T-helper 2 cell treated with Interferon-gamma antibody and Interleukin-4, amounts not matched to agents 5 μg/mL and 100 μg/mL, for 36 hours (primary cell): ENCODE data around the gene NUDT8.
"Not testable (repeated sequence)": the region's sequence is repeated elsewhere in the genome, so short reads cannot be mapped to it uniquely, and the experiment has no call there.

Experiments
- DNase-seq: peaks from one replicate; pipeline ENCODE4 v3.0.0; 2021; ENCODE audit warnings: low spot score
- H3K27ac Mint-ChIP-seq: one replicate; pipeline ENCODE4 v1.8.0; 2021; ENCODE audit warnings: mild to moderate bottlenecking, mixed read lengths
- H3K27me3 Mint-ChIP-seq: one replicate; pipeline ENCODE4 v1.8.0; 2021; ENCODE audit warnings: low read depth, mixed read lengths
- H3K36me3 Mint-ChIP-seq: one replicate; pipeline ENCODE4 v1.8.0; 2021; ENCODE audit warnings: low read depth, mixed read lengths
- H3K4me1 Mint-ChIP-seq: one replicate; pipeline ENCODE4 v1.8.0; 2021; ENCODE audit warnings: low read depth, mixed read lengths
- H3K4me3 Mint-ChIP-seq: one replicate; pipeline ENCODE4 v1.8.0; 2022; ENCODE audit warnings: mild to moderate bottlenecking, moderate library complexity, mixed read lengths
- H3K9me3 Mint-ChIP-seq: one replicate; pipeline ENCODE4 v1.8.0; 2021; ENCODE audit warnings: mixed read lengths

Gene NUDT8

DNA sequence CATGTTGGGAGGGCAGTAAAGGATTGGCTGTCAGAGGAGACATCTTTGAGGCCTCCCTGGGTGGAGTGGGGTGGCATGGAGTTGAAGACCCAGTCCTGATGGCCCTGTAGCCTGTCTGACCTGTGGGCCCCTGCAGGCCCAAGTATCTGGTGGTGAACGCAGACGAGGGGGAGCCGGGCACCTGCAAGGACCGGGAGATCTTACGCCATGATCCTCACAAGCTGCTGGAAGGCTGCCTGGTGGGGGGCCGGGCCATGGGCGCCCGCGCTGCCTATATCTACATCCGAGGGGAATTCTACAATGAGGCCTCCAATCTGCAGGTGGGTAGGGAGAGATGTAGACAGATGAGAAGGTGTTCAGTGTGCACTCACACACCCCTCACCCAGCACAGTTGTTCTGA, 20.4 kb downstream of the NUDT8 start:
- Mint-ChIP-seq H3K27ac (no peak overlapping the region), H3K27me3 (no peaks in the 10 kb centered on the region), H3K4me3 (no peak overlapping the region), H3K9me3 (no peaks in the 10 kb centered on the region), H3K4me1 (peaks cover 24% of the 10 kb centered on the region), H3K36me3 (peaks cover 36% of the 10 kb centered on the region)
- no peak for DNase-seq

DNA sequence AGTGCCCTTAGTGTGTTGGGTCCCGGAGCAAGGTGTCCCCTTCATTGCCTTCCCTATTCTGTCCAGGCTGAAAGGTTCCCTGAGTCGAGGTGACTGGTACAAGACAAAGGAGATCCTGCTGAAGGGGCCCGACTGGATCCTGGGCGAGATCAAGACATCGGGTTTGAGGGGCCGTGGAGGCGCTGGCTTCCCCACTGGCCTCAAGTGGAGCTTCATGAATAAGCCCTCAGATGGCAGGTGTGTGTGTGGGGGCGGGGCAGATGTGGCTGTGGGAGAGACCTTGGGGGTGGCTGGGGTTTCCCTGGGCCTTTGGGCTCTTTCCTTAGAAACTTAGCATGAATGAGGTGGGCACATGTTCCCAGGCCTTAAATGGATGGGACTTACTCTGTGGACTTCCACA, 21.3 kb downstream of the NUDT8 start:
- Mint-ChIP-seq H3K4me3 (peak overlapping the region; percentile 90), H3K27me3 (no peaks in the 10 kb centered on the region), H3K36me3 (peaks cover 33% of the 10 kb centered on the region)

DNA sequence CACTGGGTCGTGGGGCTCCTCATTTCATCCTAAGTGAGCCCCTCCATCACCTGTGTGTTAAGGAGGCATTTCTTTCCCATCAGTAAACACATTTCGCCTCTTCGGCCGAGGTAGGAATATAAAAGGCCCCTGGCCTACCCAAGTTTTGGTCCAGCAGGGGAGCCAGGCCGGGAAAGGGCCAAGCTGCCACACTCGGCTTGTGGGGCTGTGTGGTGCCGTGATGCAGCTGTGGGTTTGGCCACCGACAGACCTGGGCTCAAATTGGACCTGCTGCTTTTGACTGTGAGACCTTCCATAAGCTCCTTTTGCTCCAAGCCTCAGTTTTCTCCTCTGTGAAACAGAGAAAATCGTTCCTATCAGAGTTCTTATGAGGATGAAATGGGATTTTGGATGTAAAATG, 22.2 kb downstream of the NUDT8 start:
- Mint-ChIP-seq H3K9me3 (no peaks in the 10 kb centered on the region), H3K27me3 (peaks cover 4% of the 10 kb centered on the region), H3K4me3 (peak overlapping the region; percentile 90), H3K36me3 (peaks cover 27% of the 10 kb centered on the region), H3K27ac (peak overlapping the region; percentile 96), H3K4me1 (peaks cover 12% of the 10 kb centered on the region)
- no peak for DNase-seq

More for the DNA sequence above, 21.3 kb downstream of the NUDT8 start:
- Mint-ChIP-seq H3K4me1 (peaks cover 17% of the 10 kb centered on the region), H3K9me3 (no peaks in the 10 kb centered on the region), H3K27ac (peak overlapping the region; percentile 55)
- DNase-seq = no peak

DNA sequence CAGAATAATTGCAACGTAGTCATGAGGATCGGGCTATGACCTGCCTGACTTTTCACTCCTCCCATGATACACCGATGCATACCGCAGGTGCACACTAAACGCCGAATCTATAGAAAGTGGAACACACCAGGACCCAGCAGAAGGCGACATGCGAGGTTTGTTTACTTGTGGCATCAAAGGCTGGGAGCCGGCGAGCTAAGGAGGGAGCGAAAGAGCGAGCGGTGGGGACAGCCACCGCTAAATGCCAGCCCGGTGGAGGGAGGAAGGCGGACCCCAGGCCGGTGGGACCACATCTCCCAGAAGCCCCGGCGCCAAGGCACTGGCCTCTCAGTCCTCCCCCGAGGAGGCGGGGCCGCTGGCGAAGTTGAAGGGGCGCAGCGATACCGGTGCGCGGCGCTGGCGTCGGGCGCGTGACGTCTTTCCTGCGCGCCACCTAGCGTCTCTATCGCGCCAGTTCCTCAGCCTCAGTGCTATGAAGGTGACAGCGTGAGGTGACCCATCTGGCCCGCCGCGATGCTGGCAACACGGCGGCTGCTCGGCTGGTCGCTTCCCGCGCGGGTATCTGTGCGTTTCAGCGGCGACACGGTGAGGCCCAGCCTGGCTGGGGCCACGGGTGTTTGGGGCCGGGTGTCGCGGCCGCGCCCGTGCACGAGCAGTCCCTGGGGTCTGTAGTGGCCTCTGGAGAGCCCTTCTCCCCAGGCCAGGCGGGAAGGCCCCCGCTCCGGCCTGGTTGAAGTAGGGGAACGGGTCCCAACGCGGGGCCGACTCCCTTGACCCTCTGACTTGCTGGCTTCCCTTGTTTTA, 23.0 kb downstream of the NUDT8 start, which contains the start of gene NDUFV1:
Gene NDUFV1, plus strand, starts transcription at position 445 of the 804 bp plus-strand sequence. Its CDS starts 69 bp downstream, at position 514.
- H3K27ac Mint-ChIP-seq = peak within 1 kb of the TSS; percentile 96
- peak; percentile 96 for DNase-seq
- no peaks in the 10 kb centered on the region for H3K9me3 Mint-ChIP-seq
- H3K4me1 Mint-ChIP-seq = peaks cover 11% of the 10 kb centered on the region
- H3K27me3 Mint-ChIP-seq = peaks cover 4% of the 10 kb centered on the region
- peaks cover 22% of the 10 kb centered on the region for H3K36me3 Mint-ChIP-seq
- peak within 1 kb of the TSS; percentile 90 for H3K4me3 Mint-ChIP-seq

- Mint-ChIP-seq H3K27ac (peak overlapping the region; percentile 96), H3K36me3 (peaks cover 19% of the 10 kb centered on the region), H3K4me1 (peaks cover 11% of the 10 kb centered on the region), H3K27me3 (peaks cover 6% of the 10 kb centered on the region), H3K9me3 (no peaks in the 10 kb centered on the region), H3K4me3 (peak overlapping the region; percentile 90)
- no peak for DNase-seq
These were observed 23.6 kb downstream of the NUDT8 start for GRCh38 chr11:67606093-67606491.

GRCh38 chr11:67605231-67606011, 24.3 kb downstream of the NUDT8 start:
- H3K4me3 Mint-ChIP-seq = peak overlapping the region; percentile 78
- DNase-seq = no peak
- peaks cover 17% of the 10 kb centered on the region for H3K36me3 Mint-ChIP-seq
- peak overlapping the region; percentile 66 for H3K27ac Mint-ChIP-seq
- H3K4me1 Mint-ChIP-seq = peaks cover 17% of the 10 kb centered on the region
- no peaks in the 10 kb centered on the region for H3K9me3 Mint-ChIP-seq
- H3K27me3 Mint-ChIP-seq = peaks cover 13% of the 10 kb centered on the region

DNA sequence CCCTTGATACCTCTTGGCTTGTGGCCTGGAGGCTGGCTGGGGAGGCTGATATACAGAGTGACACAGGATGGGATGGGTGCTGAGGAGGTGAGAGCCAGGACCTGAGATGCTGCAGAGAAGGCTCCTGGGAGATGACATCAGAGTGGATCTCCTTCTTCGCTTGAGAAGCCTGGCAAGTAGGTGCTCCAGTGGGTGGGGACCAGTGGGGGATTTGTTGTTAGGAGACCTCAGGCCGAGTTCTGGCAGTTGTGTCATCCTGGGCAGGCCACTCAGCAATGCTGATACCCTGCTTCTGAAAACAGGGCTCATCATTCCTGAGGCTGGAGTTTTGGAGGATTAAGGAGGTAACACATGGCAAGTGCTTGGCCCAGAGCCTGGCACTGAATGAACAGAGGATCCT, 24.9 kb downstream of the NUDT8 start:
- Mint-ChIP-seq H3K4me3 (peak overlapping the region; percentile 26), H3K9me3 (no peaks in the 10 kb centered on the region), H3K27ac (no peak overlapping the region), H3K4me1 (peaks cover 20% of the 10 kb centered on the region), H3K27me3 (peaks cover 19% of the 10 kb centered on the region), H3K36me3 (peaks cover 13% of the 10 kb centered on the region)
- DNase-seq = no peak

GRCh38 chr11:67604119-67604518, 25.6 kb downstream of the NUDT8 start:
- Mint-ChIP-seq H3K27me3 (peaks cover 26% of the 10 kb centered on the region), H3K4me3 (peak overlapping the region; percentile 26), H3K4me1 (peaks cover 23% of the 10 kb centered on the region)
- DNase-seq, H3K27ac Mint-ChIP-seq, H3K9me3 Mint-ChIP-seq, H3K36me3 Mint-ChIP-seq: not testable (repeated sequence)

- Mint-ChIP-seq H3K27me3 (peaks cover 35% of the 10 kb centered on the region), H3K4me1 (peaks cover 16% of the 10 kb centered on the region), H3K9me3 (peaks cover 4% of the 10 kb centered on the region), H3K27ac (no peak overlapping the region), H3K4me3 (no peak overlapping the region), H3K36me3 (no peaks in the 10 kb centered on the region)
- no peak for DNase-seq
These were observed 28.6 kb downstream of the NUDT8 start for GRCh38 chr11:67601098-67601497.

DNA sequence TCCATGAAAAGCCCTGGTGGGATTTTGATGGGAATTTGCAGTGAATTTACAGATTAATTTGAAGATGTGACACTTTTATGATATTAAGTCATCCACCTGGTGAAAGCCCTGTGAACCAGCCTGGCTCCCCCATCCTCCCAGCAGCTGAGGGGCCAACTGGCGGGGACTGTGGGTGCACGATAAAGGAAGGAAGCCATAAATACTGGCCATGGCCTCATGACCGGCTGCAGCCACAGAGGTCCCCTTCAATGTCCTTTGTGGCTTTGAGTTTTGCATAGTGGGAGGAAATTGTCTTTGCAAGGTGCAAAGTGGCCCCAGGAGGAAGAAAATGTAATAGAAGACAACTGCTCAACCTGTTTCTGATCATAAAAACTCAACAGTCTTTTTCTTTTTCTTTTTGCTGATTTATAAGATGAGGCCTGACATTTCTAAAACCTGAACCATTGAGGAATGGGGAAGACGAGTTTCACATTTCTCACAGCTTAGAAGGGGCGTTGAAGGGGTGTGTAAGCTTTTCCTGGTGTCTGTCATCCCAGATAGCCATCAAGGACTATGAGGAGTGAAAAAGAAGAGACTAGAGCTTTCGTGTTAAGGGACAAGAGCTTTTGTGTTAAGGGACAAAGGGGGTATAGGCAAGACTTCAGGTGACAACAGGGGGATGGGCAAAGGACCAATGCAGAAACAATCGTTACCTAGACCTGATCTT, 29.3 kb downstream of the NUDT8 start:
- Mint-ChIP-seq H3K27ac (no peak overlapping the region), H3K9me3 (peaks cover 4% of the 10 kb centered on the region), H3K36me3 (no peaks in the 10 kb centered on the region), H3K4me1 (peaks cover 12% of the 10 kb centered on the region), H3K27me3 (peaks cover 35% of the 10 kb centered on the region), H3K4me3 (no peak overlapping the region)
- no peak for DNase-seq

DNA sequence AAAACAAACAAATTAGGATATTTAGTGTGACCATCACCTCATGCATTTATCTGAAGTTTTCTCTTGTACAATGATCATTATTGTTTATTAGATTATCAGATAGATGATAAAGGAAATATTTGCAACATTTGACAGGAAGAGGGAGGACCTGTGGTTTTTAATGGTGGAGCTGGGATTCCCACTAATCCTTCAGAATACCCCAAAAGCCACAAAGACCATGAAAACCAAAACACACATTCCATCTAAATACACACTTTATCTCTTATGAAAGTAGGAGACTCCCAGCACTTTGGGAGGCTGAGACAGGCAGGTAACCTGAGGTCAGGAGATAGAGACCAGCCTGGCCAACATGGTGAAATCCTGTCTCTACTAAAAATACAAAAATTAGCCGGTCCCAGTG, 30.6 kb downstream of the NUDT8 start:
- H3K4me1 Mint-ChIP-seq = peaks cover 12% of the 10 kb centered on the region
- peaks cover 4% of the 10 kb centered on the region for H3K9me3 Mint-ChIP-seq
- no peak overlapping the region for H3K27ac Mint-ChIP-seq
- peaks cover 35% of the 10 kb centered on the region for H3K27me3 Mint-ChIP-seq
- no peak for DNase-seq
- H3K36me3 Mint-ChIP-seq = no peaks in the 10 kb centered on the region
- no peak overlapping the region for H3K4me3 Mint-ChIP-seq

- not testable (repeated sequence) for H3K4me3 Mint-ChIP-seq, H3K9me3 Mint-ChIP-seq, H3K27ac Mint-ChIP-seq, H3K36me3 Mint-ChIP-seq, DNase-seq
- Mint-ChIP-seq H3K4me1 (peaks cover 12% of the 10 kb centered on the region), H3K27me3 (peaks cover 39% of the 10 kb centered on the region)
These were observed 31.8 kb downstream of the NUDT8 start for GRCh38 chr11:67597963-67598362.

DNA sequence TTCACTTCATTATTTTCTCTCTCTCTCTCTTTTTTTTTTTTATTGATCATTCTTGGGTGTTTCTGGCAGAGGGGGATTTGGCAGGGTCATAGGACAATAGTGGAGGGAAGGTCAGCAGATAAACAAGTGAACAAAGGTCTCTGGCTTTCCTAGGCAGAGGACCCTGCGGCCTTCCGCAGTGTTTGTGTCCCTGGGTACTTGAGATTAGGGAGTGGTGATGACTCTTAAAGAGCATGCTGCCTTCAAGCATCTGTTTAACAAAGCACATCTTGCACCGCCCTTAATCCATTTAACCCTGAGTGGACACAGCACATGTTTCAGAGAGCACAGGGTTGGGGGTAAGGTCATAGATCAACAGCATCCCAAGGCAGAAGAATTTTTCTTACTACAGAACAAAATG, 32.3 kb downstream of the NUDT8 start:
- not testable (repeated sequence) for H3K4me3 Mint-ChIP-seq, H3K36me3 Mint-ChIP-seq, H3K9me3 Mint-ChIP-seq, DNase-seq, H3K27ac Mint-ChIP-seq
- peaks cover 36% of the 10 kb centered on the region for H3K27me3 Mint-ChIP-seq
- peaks cover 12% of the 10 kb centered on the region for H3K4me1 Mint-ChIP-seq
